HepG2 (cell line): ENCODE measurements around the gene SCARF1. TPM values are rescaled to one million over a fixed set of nuclear protein-coding genes. Genes with fewer than 3 reads are reported as not detected.

Experiments used
- ATF2 ChIP-seq: sonication (generic); formaldehyde crosslinking; IDR thresholded peaks from 2 replicates; pipeline ENCODE4 v1.4.0; 2020; ENCODE audit warnings: missing genetic modification reagents
- BHLHE40 ChIP-seq: IDR thresholded peaks from 2 replicates; pipeline ENCODE4 v1.6.1; 2011; ENCODE audit warnings: low read length, improper control_type of control experiment
- DDIT3 ChIP-seq: sonication (generic); formaldehyde crosslinking; IDR thresholded peaks from 2 replicates; pipeline ENCODE4 v1.4.0; 2020; ENCODE audit warnings: mild to moderate bottlenecking, missing genetic modification reagents
- E2F5 ChIP-seq: sonication (generic); formaldehyde crosslinking; conservative IDR thresholded peaks from 2 replicates; pipeline ENCODE4 v1.4.0; 2020; ENCODE audit warnings: missing genetic modification reagents
- HNRNPLL ChIP-seq: fragments of 200-400 bp; formaldehyde crosslinking; IDR thresholded peaks from 2 replicates; pipeline ENCODE4 v1.6.1; 2017; ENCODE audit warnings: mild to moderate bottlenecking, low read depth, low read length; ENCODE audit not compliant: poor library complexity, severe bottlenecking
- NFRKB ChIP-seq: fragments of 450-650 bp; IDR thresholded peaks from 2 replicates; pipeline ENCODE4 v1.6.1; 2017
- RBM39 ChIP-seq: fragments of 200-400 bp; formaldehyde crosslinking; IDR thresholded peaks from one replicate; pipeline ENCODE4 v1.6.1; 2018; ENCODE audit warnings: antibody characterized with exemption, mild to moderate bottlenecking, low read depth, low read length; ENCODE audit not compliant: poor library complexity, severe bottlenecking
- RNF219 ChIP-seq: sonication (generic); formaldehyde crosslinking; IDR thresholded peaks from 2 replicates; pipeline ENCODE4 v1.5.0; 2020; ENCODE audit warnings: mild to moderate bottlenecking, missing genetic modification reagents
- SMAD3 ChIP-seq: sonication (generic); formaldehyde crosslinking; IDR thresholded peaks from 2 replicates; pipeline ENCODE4 v1.4.0; 2020; ENCODE audit warnings: missing genetic modification reagents
- SP1 ChIP-seq, 2 experiments: fragments of 450-650 bp in 1 of 2; sonication (generic) in 1 of 2; formaldehyde crosslinking in 1 of 2; IDR thresholded peaks; 2 replicates each; pipeline versions ENCODE4 v1.4.0 to v1.6.1; 2016 to 2020; ENCODE audit warnings: missing genetic modification reagents in 1 of 2
- TSC22D2 ChIP-seq: sonication (generic); formaldehyde crosslinking; IDR thresholded peaks from 2 replicates; pipeline ENCODE4 v1.5.1; 2020; ENCODE audit warnings: missing genetic modification reagents, mild to moderate bottlenecking, borderline replicate concordance
- ZGPAT ChIP-seq: IDR thresholded peaks from 2 replicates; pipeline ENCODE4 v1.6.1; 2016; ENCODE audit warnings: mild to moderate bottlenecking
- ZNF160 ChIP-seq: sonication (generic); formaldehyde crosslinking; IDR thresholded peaks from 2 replicates; pipeline ENCODE4 v1.8.0; 2022; ENCODE audit warnings: mild to moderate bottlenecking, inconsistent platforms, missing genetic modification reagents
- ZNF251 ChIP-seq: sonication (generic); formaldehyde crosslinking; IDR thresholded peaks from 2 replicates; pipeline ENCODE4 v1.9.0; 2021; ENCODE audit warnings: mild to moderate bottlenecking, missing genetic modification reagents
- ZNF276 ChIP-seq: sonication (generic); formaldehyde crosslinking; IDR thresholded peaks from 2 replicates; pipeline ENCODE4 v1.4.0; 2020; ENCODE audit warnings: mild to moderate bottlenecking, low read depth, missing genetic modification reagents
- ZNF441 ChIP-seq: sonication (generic); formaldehyde crosslinking; IDR thresholded peaks from 2 replicates; pipeline ENCODE4 v1.7.0; 2021; ENCODE audit warnings: missing genetic modification reagents, borderline replicate concordance
- ZNF75D ChIP-seq: sonication (generic); formaldehyde crosslinking; IDR thresholded peaks from 2 replicates; pipeline ENCODE4 v1.8.1; 2023; ENCODE audit warnings: missing genetic modification reagents, mild to moderate bottlenecking, borderline replicate concordance
- ZNF878 ChIP-seq: sonication (generic); formaldehyde crosslinking; IDR thresholded peaks from 2 replicates; pipeline ENCODE4 v1.8.1; 2023; ENCODE audit warnings: mild to moderate bottlenecking, missing genetic modification reagents, moderate library complexity
- polyA plus RNA-seq, 8 experiments: library from polyadenylated mRNA; depleted of rRNA in 3 of 8; stranded (reverse) in 7 of 8; unstranded in 1 of 8; fragments of >200 nt; fragmentation: Illumina TruSeq in 4 of 8; extraction: Trizol in 4 of 8; gene quantifications; 2 replicates each; pipeline versions ENCODE4 v1.2.1 to v1.2.3, GENCODE V29; 2011 to 2016; ENCODE audit warnings: low read depth in 4 of 8, missing spikeins in 1 of 8, mixed read lengths in 1 of 8; ENCODE audit not compliant: insufficient read depth in 1 of 8
- total RNA-seq, 5 experiments: library from RNA; depleted of rRNA; stranded (reverse); fragments of >200 nt; fragmentation: Illumina TruSeq; extraction: Trizol; gene quantifications; 2 replicates each; pipeline ENCODE4 v1.2.3, GENCODE V29; 2016; ENCODE audit warnings: low read depth in 1 of 5

SCARF1 gene
- total and polyA plus RNA-seq, 2 of the 13 experiments (the other 11 are each of a cell fraction or from before 2014, with no cell fraction given): 0.24 to 0.71 TPM

- TF ChIP-seq E2F5: no peak
- TF ChIP-seq ZNF441 (CRISPR knock-in tag): peak; percentile 69; the same call in 1 of the 2 replicates
- TF ChIP-seq ZGPAT (CRISPR knock-in tag): peak; percentile 83; the same call in 1 of the 2 replicates
- peak; percentile 100 for TF ChIP-seq HNRNPLL
- TF ChIP-seq SP1 (IDR thresholded peaks at IDR 0.05): no peak
- peak; percentile 81 for TF ChIP-seq SP1 (CRISPR knock-in tag; IDR thresholded peaks at IDR 0.05)
- 0 out of 2 replicates have a peak, but pooled peaks have one; percentile 25 for TF ChIP-seq SMAD3 (CRISPR knock-in tag)
- TF ChIP-seq ZNF878 (CRISPR knock-in tag): no peak
- 0 out of 2 replicates have a peak, but pooled peaks have one; percentile 20 for TF ChIP-seq ZNF160 (CRISPR knock-in tag)
- TF ChIP-seq NFRKB: 0 out of 2 replicates have a peak, but pooled peaks have one; percentile 37
- no peak for TF ChIP-seq ZNF251 (CRISPR knock-in tag)
- TF ChIP-seq ZNF75D (CRISPR knock-in tag): no peak
- TF ChIP-seq BHLHE40: 0 out of 2 replicates have a peak, but pooled peaks have one; percentile 18
- peak; percentile 46; the same call in 1 of the 2 replicates for TF ChIP-seq ATF2 (CRISPR knock-in tag)
- TF ChIP-seq RNF219 (CRISPR knock-in tag): 0 out of 2 replicates have a peak, but pooled peaks have one; percentile 33
- 0 out of 2 replicates have a peak, but pooled peaks have one; percentile 54 for TF ChIP-seq TSC22D2 (CRISPR knock-in tag)
- peak; percentile 75 for TF ChIP-seq RBM39
- TF ChIP-seq ZNF276 (CRISPR knock-in tag): no peak
- TF ChIP-seq DDIT3 (CRISPR knock-in tag): no peak
Observed at GRCh38 chr17:1684378-1685189, 39.1 kb upstream of the SCARF1 start, which contains the start of gene PRPF8 (continued).
